Panc1 (cell line): ENCODE measurements around the gene IFIT3. TPM values are rescaled to one million over a fixed set of nuclear protein-coding genes. Genes with fewer than 3 reads are reported as not detected.

Source experiments
- ATAC-seq: fragments of 200-7000 bp; cut with Tn5 transposase; 2 replicates; pipeline ENCODE4 v1.9.1; 2020; ENCODE audit warnings: mild to moderate bottlenecking, moderate library complexity
- BruUV-seq: library from RNA; stranded (reverse); fragments of 400-500 nt; replicated peaks from 2 replicates; lab custom pipeline; 2021; lab: Mats Ljungman, UMichigan
- CTCF ChIA-PET: fragments of 300-600 bp; sonication (Branson Sonifier 250); formaldehyde crosslinking; loops from one replicate; lab custom pipeline; 2022; ENCODE audit warnings: antibody characterized with exemption; lab: Charles Lee
- POLR2A ChIA-PET: fragments of 300-600 bp; sonication (Branson Sonifier 250); formaldehyde crosslinking; loops from one replicate; lab custom pipeline; 2022; ENCODE audit warnings: antibody characterized with exemption; lab: Charles Lee
- DNase-seq: peaks from one replicate; pipeline ENCODE4 v3.0.0-alpha.2; 2010; ENCODE audit warnings: low read depth, low spot score
- H3K27ac ChIP-seq: 2 replicates; pipeline ENCODE4 v1.5.1; 2011; ENCODE audit warnings: mild to moderate bottlenecking, low read length, inconsistent platforms
- H3K27me3 ChIP-seq: fragments of 200-500 bp; sonication (Bioruptor generic); 2 replicates; pipeline ENCODE4 v1.6.0; 2014; ENCODE audit warnings: low read length, inconsistent platforms; ENCODE audit not compliant: control insufficient read depth, insufficient read depth
- H3K36me3 ChIP-seq: fragments of 200-500 bp; sonication (Bioruptor generic); 2 replicates; pipeline ENCODE4 v1.5.1; 2014; ENCODE audit warnings: inconsistent platforms, mild to moderate bottlenecking, low read length, moderate library complexity; ENCODE audit not compliant: control insufficient read depth, insufficient read depth
- H3K4me1 ChIP-seq: 2 replicates; pipeline ENCODE4 v1.5.1; 2011; ENCODE audit warnings: inconsistent platforms, mild to moderate bottlenecking, low read length, moderate library complexity; ENCODE audit not compliant: control insufficient read depth, insufficient read depth
- H3K4me3 ChIP-seq, 2 experiments: 2 replicates each; pipeline ENCODE4 v1.5.1; 2011 to 2012; ENCODE audit warnings: low read depth in 2 of 2, low read length in 2 of 2, mild to moderate bottlenecking in 2 of 2, inconsistent platforms in 1 of 2, moderate library complexity in 1 of 2
- H3K9me3 ChIP-seq: fragments of 200-500 bp; sonication (Bioruptor generic); 2 replicates; pipeline ENCODE4 v1.5.1; 2014; ENCODE audit warnings: low read depth, mild to moderate bottlenecking, inconsistent platforms, low read length, moderate library complexity; ENCODE audit not compliant: control insufficient read depth, insufficient read depth
- CTCF ChIP-seq: fragments of 450-650 bp; IDR thresholded peaks from 2 replicates; pipeline ENCODE4 v1.5.1; 2017; ENCODE audit warnings: mild to moderate bottlenecking
- POLR2AphosphoS5 ChIP-seq: IDR thresholded peaks from 2 replicates; pipeline ENCODE4 v1.6.1; 2012; ENCODE audit warnings: mild to moderate bottlenecking, low read depth, low read length, moderate library complexity
- REST ChIP-seq, 2 experiments: IDR thresholded peaks; 2 replicates each; pipeline ENCODE4 v1.6.1; 2011 to 2012; ENCODE audit warnings: low read depth in 2 of 2, control low read depth in 1 of 2, low read length in 1 of 2, mild to moderate bottlenecking in 1 of 2, moderate library complexity in 1 of 2; ENCODE audit not compliant: insufficient read depth in 1 of 2
- SIN3A ChIP-seq: IDR thresholded peaks from 2 replicates; pipeline ENCODE4 v1.6.1; 2012; ENCODE audit warnings: low read depth, mild to moderate bottlenecking, low read length, moderate library complexity, borderline replicate concordance; ENCODE audit not compliant: insufficient read depth
- TCF7L2 ChIP-seq: IDR thresholded peaks from 2 replicates; pipeline ENCODE4 v1.6.1; 2011; ENCODE audit warnings: mild to moderate bottlenecking, low read depth, low read length, inconsistent platforms
- in situ Hi-C: cut with HindIII; loops from 2 replicates; pipeline ENCODE4 v1.10.0; 2016; ENCODE audit warnings: low sequenced_read_pairs, low pct_unique_long_range_greater_than_20kb
- intact Hi-C: fragments of 100-400 bp; cut with micrococcal nuclease; formaldehyde crosslinking; loops from one replicate; pipeline ENCODE4 v1.10.0; 2022; ENCODE audit not compliant: unreplicated experiment
- total RNA-seq: library from RNA; stranded (reverse); gene quantifications from one replicate; pipeline ENCODE4 v1.2.1, GENCODE V29; 2021; ENCODE audit not compliant: unreplicated experiment

The IFIT3 gene
- total RNA-seq, 1 experiment from 2014 or later, result 29.8 TPM

DNA sequence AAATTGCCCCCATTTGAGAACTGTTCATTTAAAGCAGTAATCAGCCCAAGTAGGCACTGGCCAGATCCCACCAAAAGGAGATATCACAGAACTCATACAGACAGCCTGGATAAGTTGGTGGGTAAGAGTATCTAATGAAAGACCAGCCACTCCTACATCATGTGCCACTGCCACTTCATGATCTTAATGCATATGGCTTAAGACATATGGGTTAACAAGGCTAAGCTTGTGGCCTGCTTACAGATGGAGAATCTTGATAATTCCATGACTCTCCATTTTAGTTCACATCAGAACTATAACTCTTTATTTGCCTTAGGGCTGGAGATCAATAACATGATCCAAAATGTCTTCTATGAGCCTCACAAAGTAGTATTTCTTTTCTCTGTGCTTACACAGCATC, 43.3 kb downstream of the IFIT3 start:
- DNase-seq, result no peak
- Histone ChIP-seq H3K36me3 (no peaks in the 10 kb centered on the region), H3K27me3 (no peaks in the 10 kb centered on the region), H3K27ac (peak overlapping the region; percentile 36; the same call in 1 of the 2 replicates), H3K9me3 (no peaks in the 10 kb centered on the region), H3K4me3 (no peak overlapping the region), H3K4me1 (peaks cover 20% of the 10 kb centered on the region)
- POLR2A ChIA-PET, result no interaction called here
- CTCF ChIA-PET, result no interaction called here
- intact Hi-C loops (no loop called here), in situ Hi-C loops (no loop called here)
- no TSS peak for BruUV-seq
- TF ChIP-seq SIN3A, result no peak
- TF ChIP-seq REST (IDR thresholded peaks at IDR 0.05; ENCODE audit: insufficient read depth in 1 of 2, low read depth in 2 of 2, low read length in 1 of 2), result no peak
- no peak for TF ChIP-seq POLR2AphosphoS5
- TF ChIP-seq TCF7L2, result no peak
- TF ChIP-seq CTCF, result no peak
- ATAC-seq, result no peak

- intact Hi-C loops, result no loop called here
- TF ChIP-seq REST (IDR thresholded peaks at IDR 0.05; ENCODE audit: insufficient read depth in 1 of 2, low read depth in 2 of 2, low read length in 1 of 2) (no peak), TCF7L2 (no peak), CTCF (no peak), POLR2AphosphoS5 (no peak), SIN3A (no peak)
- ChIA-PET CTCF (no interaction called here), POLR2A (no interaction called here)
- no TSS peak for BruUV-seq
- ATAC-seq (no peak), DNase-seq (no peak)
- Histone ChIP-seq H3K4me3 (no peak overlapping the region), H3K4me1 (peaks cover 20% of the 10 kb centered on the region), H3K36me3 (no peaks in the 10 kb centered on the region), H3K27ac (peak overlapping the region; percentile 36; the same call in 1 of the 2 replicates), H3K9me3 (no peaks in the 10 kb centered on the region), H3K27me3 (no peaks in the 10 kb centered on the region)
- in situ Hi-C loops, result no loop called here
Measured at GRCh38 chr10:89371987-89372386, 44.2 kb downstream of the IFIT3 start.
